ENCODE results near the gene NDUFV1. TPM values are rescaled to one million over a fixed set of nuclear protein-coding genes. Genes with fewer than 3 reads are reported as not detected.
A peak's percentile ranks its signal among the peaks of the same experiment; 100 is the strongest.

NDUFV1 gene
- total and polyA plus RNA-seq, 9 of the 15 experiments (the other 6 are each of a cell fraction or from before 2014, with no cell fraction given): 10.8 to 423 (median 209) TPM

DNA sequence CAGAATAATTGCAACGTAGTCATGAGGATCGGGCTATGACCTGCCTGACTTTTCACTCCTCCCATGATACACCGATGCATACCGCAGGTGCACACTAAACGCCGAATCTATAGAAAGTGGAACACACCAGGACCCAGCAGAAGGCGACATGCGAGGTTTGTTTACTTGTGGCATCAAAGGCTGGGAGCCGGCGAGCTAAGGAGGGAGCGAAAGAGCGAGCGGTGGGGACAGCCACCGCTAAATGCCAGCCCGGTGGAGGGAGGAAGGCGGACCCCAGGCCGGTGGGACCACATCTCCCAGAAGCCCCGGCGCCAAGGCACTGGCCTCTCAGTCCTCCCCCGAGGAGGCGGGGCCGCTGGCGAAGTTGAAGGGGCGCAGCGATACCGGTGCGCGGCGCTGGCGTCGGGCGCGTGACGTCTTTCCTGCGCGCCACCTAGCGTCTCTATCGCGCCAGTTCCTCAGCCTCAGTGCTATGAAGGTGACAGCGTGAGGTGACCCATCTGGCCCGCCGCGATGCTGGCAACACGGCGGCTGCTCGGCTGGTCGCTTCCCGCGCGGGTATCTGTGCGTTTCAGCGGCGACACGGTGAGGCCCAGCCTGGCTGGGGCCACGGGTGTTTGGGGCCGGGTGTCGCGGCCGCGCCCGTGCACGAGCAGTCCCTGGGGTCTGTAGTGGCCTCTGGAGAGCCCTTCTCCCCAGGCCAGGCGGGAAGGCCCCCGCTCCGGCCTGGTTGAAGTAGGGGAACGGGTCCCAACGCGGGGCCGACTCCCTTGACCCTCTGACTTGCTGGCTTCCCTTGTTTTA, at the start of gene NDUFV1 (continued):
- TF ChIP-seq, protein P1, sequence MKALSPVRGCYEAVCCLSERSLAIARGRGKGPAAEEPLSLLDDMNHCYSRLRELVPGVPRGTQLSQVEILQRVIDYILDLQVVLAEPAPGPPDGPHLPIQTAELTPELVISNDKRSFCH (CRISPR knock-in tag; IDR thresholded peaks at IDR 0.05): no peak
- TF ChIP-seq, protein P1 (tag; IDR thresholded peaks at IDR 0.05): no peak
- TF ChIP-seq, protein P2, sequence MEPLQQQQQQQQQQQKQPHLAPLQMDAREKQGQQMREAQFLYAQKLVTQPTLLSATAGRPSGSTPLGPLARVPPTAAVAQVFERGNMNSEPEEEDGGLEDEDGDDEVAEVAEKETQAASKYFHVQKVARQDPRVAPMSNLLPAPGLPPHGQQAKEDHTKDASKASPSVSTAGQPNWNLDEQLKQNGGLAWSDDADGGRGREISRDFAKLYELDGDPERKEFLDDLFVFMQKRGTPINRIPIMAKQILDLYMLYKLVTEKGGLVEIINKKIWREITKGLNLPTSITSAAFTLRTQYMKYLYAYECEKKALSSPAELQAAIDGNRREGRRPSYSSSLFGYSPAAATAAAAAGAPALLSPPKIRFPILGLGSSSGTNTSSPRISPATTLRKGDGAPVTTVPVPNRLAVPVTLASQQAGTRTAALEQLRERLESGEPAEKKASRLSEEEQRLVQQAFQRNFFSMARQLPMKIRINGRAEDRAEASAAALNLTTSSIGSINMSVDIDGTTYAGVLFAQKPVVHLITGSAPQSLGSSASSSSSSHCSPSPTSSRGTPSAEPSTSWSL (CRISPR knock-in tag; IDR thresholded peaks at IDR 0.05; ENCODE audit: borderline replicate concordance): no peak
- TF ChIP-seq ZFPM2 (CRISPR knock-in tag; IDR thresholded peaks at IDR 0.05) (0 out of 2 replicates have a peak, but pooled peaks have one; percentile 55), FIP1L1 (IDR thresholded peaks at IDR 0.05; ENCODE audit: low read depth, low read length, poor library complexity, severe bottlenecking) (peak; percentile 72), HDAC3 (IDR thresholded peaks at IDR 0.05; ENCODE audit: borderline replicate concordance, partially characterized antibody) (no peak), ELF2 (CRISPR knock-in tag; IDR thresholded peaks at IDR 0.05) (no peak), CHCHD3 (CRISPR knock-in tag; IDR thresholded peaks at IDR 0.05) (no peak), KDM4B (IDR thresholded peaks at IDR 0.05; ENCODE audit: borderline replicate concordance in 2 of 2, low read depth in 1 of 2) (no peak), SMARCA4 (IDR thresholded peaks at IDR 0.05) (no peak)
- TF ChIP-seq, protein P3, sequence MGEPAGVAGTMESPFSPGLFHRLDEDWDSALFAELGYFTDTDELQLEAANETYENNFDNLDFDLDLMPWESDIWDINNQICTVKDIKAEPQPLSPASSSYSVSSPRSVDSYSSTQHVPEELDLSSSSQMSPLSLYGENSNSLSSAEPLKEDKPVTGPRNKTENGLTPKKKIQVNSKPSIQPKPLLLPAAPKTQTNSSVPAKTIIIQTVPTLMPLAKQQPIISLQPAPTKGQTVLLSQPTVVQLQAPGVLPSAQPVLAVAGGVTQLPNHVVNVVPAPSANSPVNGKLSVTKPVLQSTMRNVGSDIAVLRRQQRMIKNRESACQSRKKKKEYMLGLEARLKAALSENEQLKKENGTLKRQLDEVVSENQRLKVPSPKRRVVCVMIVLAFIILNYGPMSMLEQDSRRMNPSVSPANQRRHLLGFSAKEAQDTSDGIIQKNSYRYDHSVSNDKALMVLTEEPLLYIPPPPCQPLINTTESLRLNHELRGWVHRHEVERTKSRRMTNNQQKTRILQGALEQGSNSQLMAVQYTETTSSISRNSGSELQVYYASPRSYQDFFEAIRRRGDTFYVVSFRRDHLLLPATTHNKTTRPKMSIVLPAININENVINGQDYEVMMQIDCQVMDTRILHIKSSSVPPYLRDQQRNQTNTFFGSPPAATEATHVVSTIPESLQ (CRISPR knock-in tag; IDR thresholded peaks at IDR 0.05): no peak; the same call in 1 of the 2 replicates
- TF ChIP-seq, protein P4, sequence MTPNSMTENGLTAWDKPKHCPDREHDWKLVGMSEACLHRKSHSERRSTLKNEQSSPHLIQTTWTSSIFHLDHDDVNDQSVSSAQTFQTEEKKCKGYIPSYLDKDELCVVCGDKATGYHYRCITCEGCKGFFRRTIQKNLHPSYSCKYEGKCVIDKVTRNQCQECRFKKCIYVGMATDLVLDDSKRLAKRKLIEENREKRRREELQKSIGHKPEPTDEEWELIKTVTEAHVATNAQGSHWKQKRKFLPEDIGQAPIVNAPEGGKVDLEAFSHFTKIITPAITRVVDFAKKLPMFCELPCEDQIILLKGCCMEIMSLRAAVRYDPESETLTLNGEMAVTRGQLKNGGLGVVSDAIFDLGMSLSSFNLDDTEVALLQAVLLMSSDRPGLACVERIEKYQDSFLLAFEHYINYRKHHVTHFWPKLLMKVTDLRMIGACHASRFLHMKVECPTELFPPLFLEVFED (CRISPR knock-in tag; conservative IDR thresholded peaks at IDR 0.05): no peak
- TF ChIP-seq, protein P5, sequence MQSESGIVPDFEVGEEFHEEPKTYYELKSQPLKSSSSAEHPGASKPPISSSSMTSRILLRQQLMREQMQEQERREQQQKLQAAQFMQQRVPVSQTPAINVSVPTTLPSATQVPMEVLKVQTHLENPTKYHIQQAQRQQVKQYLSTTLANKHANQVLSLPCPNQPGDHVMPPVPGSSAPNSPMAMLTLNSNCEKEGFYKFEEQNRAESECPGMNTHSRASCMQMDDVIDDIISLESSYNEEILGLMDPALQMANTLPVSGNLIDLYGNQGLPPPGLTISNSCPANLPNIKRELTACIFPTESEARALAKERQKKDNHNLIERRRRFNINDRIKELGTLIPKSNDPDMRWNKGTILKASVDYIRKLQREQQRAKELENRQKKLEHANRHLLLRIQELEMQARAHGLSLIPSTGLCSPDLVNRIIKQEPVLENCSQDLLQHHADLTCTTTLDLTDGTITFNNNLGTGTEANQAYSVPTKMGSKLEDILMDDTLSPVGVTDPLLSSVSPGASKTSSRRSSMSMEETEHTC (IDR thresholded peaks at IDR 0.05): peak; percentile 76; the same call in 1 of the 2 replicates
